GM12873 (cell line): ENCODE measurements around the gene OR6K3.

Experiments used
- CTCF ChIP-seq: IDR thresholded peaks from 2 replicates; pipeline ENCODE4 v1.5.1; 2012; ENCODE audit warnings: low read depth, mild to moderate bottlenecking, moderate library complexity, low read length, control low read depth; ENCODE audit not compliant: insufficient read depth; ENCODE audit errors: missing control alignments

Gene OR6K3

GRCh38 chr1:158687037-158687436 is 33.5 kb downstream of the OR6K3 start:
- TF ChIP-seq CTCF, result no peak

GRCh38 chr1:158686111-158687009 is 34.2 kb downstream of the OR6K3 start, which contains the start of gene SPTA1:
Gene SPTA1, minus strand, starts transcription at chr1:158686715. Its CDS starts 198 bp downstream, at chr1:158686517.
- TF ChIP-seq CTCF, result no peak

DNA sequence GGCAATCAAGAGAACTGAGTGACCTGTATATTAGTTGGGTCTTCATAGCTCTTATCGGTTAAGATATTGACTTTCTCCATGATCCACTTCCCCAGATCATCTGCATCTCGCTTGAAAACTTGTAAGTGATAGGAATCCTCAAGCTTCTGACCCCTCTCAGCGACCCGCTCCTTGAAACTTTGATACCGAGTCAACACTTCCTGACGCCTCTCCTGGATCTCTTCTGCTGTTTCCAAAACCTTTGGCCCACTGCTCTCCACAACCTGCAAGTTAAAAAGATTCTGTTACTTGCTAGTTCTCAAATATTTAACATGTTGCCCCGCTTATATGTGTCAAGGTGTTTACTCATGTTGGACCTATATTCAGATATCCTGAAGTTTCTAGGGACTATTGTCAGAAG is 35.4 kb downstream of the OR6K3 start:
- no peak for TF ChIP-seq CTCF

DNA sequence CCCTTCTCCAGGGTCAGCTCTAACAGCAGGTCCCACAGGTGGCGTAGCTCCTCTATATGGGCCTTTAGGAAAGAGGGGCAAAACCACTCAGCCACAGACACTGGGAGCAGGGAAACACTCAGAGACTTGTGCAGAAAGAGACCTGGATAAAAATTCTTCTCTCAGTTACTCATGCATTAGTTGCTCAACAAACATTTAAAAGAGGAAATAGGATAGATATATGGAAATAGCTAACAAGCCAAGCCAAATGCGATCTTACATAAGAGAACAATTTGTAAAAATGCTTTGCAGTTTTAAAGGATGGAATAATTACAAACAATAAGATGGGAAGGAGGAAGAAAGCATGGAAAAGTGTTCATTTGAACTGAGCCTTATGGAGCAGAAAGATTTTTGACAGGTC is 38.9 kb downstream of the OR6K3 start:
- TF ChIP-seq CTCF, result no peak

- TF ChIP-seq CTCF, result no peak
Observed at GRCh38 chr1:158679289-158679688, 41.2 kb downstream of the OR6K3 start.

DNA sequence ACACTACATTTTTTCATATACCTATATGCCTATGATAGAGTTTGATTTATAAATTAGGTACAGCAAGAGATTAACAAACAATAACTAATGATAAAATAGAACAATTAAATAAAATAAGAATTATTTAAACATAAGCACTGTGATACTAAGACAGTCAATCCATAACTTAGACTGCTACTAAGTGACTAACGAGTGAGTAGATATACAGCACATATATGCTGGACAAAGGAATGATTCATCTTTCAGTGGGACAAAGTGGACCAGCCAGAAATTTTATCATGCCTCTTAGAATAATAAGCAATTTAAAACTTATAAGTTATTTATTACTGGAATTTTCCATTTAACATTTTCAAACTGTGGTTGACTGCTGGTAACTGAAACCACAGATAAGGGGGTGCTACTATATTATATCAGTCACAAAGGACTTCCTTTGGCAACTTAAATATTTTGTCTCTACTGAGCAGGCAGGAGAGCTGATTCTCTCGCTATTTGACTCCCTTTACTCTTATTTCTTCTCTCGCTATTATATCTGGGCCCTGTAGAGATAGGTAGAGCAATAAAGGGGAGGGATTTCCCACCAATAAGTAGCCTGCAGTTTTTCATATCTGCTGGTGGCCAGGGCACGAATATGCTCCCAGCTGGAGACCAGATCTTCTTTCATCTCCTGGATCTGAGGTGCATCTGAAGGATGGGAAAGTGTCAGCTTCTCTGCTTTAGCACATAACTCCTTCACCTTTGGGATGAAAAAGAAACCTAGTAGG is 44.8 kb downstream of the OR6K3 start:
- TF ChIP-seq CTCF, result no peak

DNA sequence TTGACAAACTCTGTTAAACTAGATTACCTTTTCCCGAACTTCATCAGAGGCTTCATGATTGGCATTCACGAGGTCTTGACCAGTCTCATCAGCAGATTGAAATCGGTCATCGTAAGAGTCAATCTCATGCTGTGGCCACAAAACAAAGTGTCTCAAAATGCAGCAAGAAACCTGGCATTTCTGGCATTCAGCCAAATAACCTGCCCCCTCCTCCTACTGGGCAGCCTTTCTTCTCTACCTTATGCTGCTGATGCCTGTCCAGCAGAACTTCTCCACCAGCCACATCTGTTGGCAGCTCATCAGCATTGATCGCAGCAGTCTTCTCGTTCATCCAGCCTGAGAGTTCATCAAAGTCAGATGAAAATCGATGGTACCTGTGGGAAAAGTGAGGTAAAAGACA is 46.2 kb downstream of the OR6K3 start:
- TF ChIP-seq CTCF, result no peak
